GM10248 (cell line): ENCODE measurements around the gene CYP4F11.
"Not testable (repeated sequence)": the region's sequence is repeated elsewhere in the genome, so short reads cannot be mapped to it uniquely, and the experiment has no call there.

ENCODE experiments used
- CTCF ChIA-PET: fragments of 300-600 bp; sonication (Branson Sonifier 250); formaldehyde crosslinking; extraction: SDS; loops from one replicate; lab custom pipeline; 2021; ENCODE audit warnings: antibody characterized with exemption; lab: Yijun Ruan, JAX
- POLR2A ChIA-PET: fragments of 350-650 bp; sonication (Branson Sonifier 250); formaldehyde crosslinking; extraction: SDS; loops from one replicate; lab custom pipeline; 2020; ENCODE audit warnings: antibody characterized with exemption; lab: Yijun Ruan, JAX
- DNase-seq: peaks from one replicate; pipeline ENCODE4 v3.0.0; 2012; ENCODE audit errors: extremely low spot score
- TF ChIP-seq, protein P1 (sequence below): IDR thresholded peaks from 2 replicates; pipeline ENCODE4 v1.5.1; 2012; ENCODE audit warnings: mild to moderate bottlenecking, low read depth; ENCODE audit errors: extremely low read depth, missing control alignments, control extremely low read depth

CYP4F11 gene

DNA sequence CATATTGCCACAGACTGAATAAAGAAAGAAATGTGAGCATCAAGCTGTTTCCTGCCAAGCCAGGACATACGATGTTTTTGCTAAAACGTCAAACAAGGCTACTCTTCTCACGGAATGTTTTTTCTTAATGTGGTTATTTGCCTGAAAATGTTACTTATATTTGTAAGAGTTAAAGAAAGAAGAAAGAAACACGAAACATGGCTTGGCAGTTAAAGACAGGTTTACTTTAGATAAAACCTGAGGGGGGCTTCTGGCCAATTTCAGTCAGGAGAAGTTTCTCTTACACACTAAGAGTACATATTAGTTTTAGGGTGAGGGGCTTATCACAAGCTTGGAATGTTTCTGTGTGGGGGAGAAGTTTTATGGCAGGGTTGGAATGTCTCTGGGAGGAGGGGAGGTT lies 10.1 kb upstream of the CYP4F11 start:
- ChIA-PET POLR2A (no interaction called here), CTCF (no interaction called here)
- no peak for DNase-seq
- TF ChIP-seq, protein P1, sequence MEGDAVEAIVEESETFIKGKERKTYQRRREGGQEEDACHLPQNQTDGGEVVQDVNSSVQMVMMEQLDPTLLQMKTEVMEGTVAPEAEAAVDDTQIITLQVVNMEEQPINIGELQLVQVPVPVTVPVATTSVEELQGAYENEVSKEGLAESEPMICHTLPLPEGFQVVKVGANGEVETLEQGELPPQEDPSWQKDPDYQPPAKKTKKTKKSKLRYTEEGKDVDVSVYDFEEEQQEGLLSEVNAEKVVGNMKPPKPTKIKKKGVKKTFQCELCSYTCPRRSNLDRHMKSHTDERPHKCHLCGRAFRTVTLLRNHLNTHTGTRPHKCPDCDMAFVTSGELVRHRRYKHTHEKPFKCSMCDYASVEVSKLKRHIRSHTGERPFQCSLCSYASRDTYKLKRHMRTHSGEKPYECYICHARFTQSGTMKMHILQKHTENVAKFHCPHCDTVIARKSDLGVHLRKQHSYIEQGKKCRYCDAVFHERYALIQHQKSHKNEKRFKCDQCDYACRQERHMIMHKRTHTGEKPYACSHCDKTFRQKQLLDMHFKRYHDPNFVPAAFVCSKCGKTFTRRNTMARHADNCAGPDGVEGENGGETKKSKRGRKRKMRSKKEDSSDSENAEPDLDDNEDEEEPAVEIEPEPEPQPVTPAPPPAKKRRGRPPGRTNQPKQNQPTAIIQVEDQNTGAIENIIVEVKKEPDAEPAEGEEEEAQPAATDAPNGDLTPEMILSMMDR, result no peak

DNA sequence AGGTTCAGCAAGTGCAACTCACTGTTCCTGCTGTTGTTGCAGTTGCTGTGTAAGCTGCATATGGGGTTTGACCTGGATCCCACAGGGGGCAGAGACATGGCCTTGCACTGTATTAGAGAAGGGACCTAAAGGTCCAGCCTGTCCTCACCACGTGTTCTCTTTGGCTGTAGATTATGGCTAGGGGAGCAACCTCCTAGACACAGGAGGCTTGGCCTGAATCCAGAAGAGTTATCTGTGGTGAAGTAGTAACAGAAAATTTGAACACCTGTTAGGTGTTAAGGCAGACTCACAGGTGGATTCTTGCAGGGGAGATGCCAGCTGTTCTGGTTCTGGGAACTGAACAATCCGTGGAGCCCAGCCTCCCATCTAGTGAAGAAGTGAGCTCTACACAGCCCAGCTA lies 3.4 kb upstream of the CYP4F11 start:
- ChIA-PET POLR2A (interaction anchor here (0.6 kb wide), 1 partner anchor 26 kb away, joined by 3 read pairs; no protein-coding TSS in a partner anchor), CTCF (no interaction called here)
- TF ChIP-seq, protein P1, result no peak
- DNase-seq, result no peak

DNA sequence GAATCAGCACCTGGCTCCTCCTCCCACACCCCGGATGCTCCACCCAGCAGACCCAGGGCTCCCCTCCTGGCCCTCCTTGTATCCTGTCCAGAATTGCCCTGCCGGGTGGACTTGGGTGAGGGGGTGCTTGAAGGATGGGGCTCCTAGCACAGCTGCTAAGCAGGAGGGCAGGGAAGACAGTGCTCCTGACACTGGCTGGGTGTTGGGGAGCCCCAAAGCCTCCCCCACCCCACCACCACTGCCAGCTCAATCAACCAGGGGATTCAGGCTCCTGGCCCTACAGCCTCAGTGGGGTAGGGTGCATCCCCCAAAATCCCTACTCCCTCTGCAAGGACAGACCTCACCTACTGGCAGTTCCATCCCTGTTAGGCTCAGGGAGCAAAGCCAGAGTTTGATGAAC lies 2.6 kb upstream of the CYP4F11 start:
- POLR2A ChIA-PET, result no interaction called here
- CTCF ChIA-PET, result no interaction called here
- no peak for DNase-seq
- TF ChIP-seq, protein P1, result no peak

DNA sequence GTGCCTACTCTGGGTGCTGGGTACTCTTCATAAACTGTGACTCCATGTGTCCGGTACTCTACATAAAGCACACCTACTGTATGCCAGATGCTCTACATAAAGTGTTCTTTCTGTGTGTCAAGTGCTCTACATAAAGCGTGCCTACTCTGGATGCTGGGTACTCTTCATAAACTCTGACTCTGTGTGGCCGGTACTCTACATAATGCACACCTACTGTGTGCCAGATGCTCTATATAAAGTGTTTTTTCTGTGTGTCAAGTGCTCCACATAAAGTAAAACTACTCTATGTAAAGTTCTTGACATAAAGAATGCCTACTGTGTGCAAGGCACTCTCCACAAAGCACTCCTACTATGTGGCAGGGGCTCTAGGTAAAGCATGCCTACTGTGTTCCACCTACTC lies 1.8 kb upstream of the CYP4F11 start:
- TF ChIP-seq, protein P1, result no peak
- no peak for DNase-seq
- POLR2A ChIA-PET, result no interaction called here
- CTCF ChIA-PET, result no interaction called here

DNA sequence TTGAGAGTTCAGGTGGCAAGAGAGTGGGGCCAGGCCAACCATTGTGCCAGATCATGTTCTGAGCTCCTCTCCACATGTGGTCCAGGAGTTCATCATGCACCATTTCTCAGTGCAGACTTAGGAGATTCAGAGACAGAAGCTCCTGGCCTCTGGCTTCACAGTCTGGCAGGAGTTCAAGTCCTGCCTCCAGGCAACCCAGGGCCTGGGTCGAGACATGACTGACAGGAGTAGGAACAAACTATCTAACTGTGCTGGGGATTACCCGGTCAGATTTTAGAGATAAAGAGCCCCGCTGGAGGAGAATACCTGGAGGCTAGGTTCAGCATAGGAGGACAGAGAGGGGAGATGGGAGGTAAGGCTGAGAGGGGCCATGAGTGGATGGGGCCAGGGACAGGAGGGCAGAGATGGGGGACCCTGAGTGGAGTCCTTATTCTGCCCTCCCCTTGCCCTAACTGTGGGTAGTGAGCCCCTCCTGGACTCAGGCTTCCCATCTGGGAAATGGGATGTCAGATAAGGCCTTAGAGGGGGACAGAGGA lies 906 bp upstream of the CYP4F11 start:
- DNase-seq, result no peak
- CTCF ChIA-PET, result no interaction called here
- TF ChIP-seq, protein P1, result no peak
- POLR2A ChIA-PET, result no interaction called here

DNA sequence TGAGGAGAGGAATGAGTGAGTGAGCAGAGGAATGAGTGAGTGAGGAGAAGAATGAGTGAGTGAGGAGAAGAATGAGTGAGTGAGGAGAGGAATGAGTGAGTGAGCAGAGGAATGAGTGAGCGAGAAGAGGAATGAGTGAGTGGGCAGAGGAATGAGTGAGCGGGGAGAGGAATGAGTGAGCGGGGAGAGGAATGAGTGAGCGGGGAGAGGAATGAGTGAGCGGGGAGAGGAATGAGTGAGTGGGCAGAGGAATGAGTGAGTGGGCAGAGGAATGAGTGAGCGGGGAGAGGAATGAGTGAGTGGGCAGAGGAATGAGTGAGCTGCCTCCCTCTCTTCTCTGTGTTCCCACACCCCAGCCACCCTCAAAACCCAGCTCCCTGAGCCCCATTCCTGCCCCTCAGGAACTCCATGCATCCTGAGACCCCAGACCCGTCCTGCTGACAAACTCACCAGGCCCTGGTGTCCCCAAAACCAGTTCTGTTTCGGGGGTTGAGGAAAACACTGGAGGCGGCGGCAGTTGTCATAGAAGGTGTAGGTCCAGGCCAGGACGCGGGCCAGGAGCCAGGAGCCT lies 483 bp downstream of the CYP4F11 start:
- CTCF ChIA-PET, DNase-seq, POLR2A ChIA-PET: not testable (repeated sequence)

DNA sequence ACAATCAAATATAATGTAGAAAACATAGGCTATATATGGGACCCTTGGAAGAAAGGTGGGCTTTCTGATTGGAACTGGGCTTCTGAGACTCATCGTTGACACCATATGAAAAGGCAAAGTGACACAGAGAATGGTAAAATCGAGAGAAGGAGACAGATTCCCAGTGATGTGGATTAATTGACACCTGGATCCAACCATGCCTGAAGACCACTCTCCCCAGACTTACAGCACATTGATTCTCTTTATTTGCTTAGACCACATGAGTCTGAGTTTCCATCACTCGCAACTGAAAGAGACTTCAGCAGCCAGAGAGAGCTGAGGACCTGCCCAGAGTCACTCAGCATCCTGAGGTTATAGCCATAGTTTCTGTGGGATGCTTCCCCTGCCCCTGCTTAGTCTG lies 6.0 kb downstream of the CYP4F11 start:
- DNase-seq, result no peak
- CTCF ChIA-PET, result no interaction called here
- POLR2A ChIA-PET, result no interaction called here
- TF ChIP-seq, protein P1, result no peak
